BE2C (cell line): ENCODE measurements around the gene KDM2A.

Experiments used
- DNase-seq: peaks from one replicate; pipeline ENCODE4 v3.0.0-alpha.2; 2020
- H3K27me3 ChIP-seq: fragments of 250-450 bp; sonication (Bioruptor Pico); 2 replicates; pipeline ENCODE4 v1.5.1; 2020; ENCODE audit warnings: mild to moderate bottlenecking
- H3K36me3 ChIP-seq: fragments of 250-450 bp; sonication (Bioruptor Pico); 2 replicates; pipeline ENCODE4 v1.5.1; 2020; ENCODE audit warnings: mild to moderate bottlenecking
- H3K4me1 ChIP-seq: fragments of 250-450 bp; sonication (Bioruptor Pico); 2 replicates; pipeline ENCODE4 v1.5.1; 2020
- H3K4me3 ChIP-seq: 2 replicates; pipeline ENCODE4 v1.5.1; 2011; ENCODE audit warnings: low read depth, low read length
- H3K9me3 ChIP-seq: fragments of 250-450 bp; sonication (Bioruptor Pico); 2 replicates; pipeline ENCODE4 v1.5.1; 2020
- CTCF ChIP-seq: IDR thresholded peaks from 2 replicates; pipeline ENCODE4 v1.5.1; 2012; ENCODE audit warnings: mild to moderate bottlenecking, low read depth, low read length

The KDM2A gene

GRCh38 chr11:67306769-67307544 is 187.9 kb downstream of the KDM2A start:
- no peaks in the 10 kb centered on the region for H3K9me3 ChIP-seq
- H3K4me3 ChIP-seq = no peak overlapping the region
- DNase-seq = no peak
- peaks cover 10% of the 10 kb centered on the region for H3K4me1 ChIP-seq
- H3K27me3 ChIP-seq = no peaks in the 10 kb centered on the region
- H3K36me3 ChIP-seq = peaks cover 5% of the 10 kb centered on the region; the same call in 1 of the 2 replicates
- no peak for TF ChIP-seq CTCF

GRCh38 chr11:67307545-67308001 is 188.5 kb downstream of the KDM2A start:
- TF ChIP-seq CTCF = no peak
- Histone ChIP-seq H3K4me3 (no peak overlapping the region), H3K9me3 (no peaks in the 10 kb centered on the region), H3K36me3 (peaks cover 3% of the 10 kb centered on the region; the same call in 1 of the 2 replicates), H3K4me1 (peaks cover 6% of the 10 kb centered on the region), H3K27me3 (no peaks in the 10 kb centered on the region)
- DNase-seq = no peak
